ENCODE data around the gene FOXO4. TPM values are rescaled to one million over a fixed set of nuclear protein-coding genes. Genes with fewer than 3 reads are reported as not detected.

The FOXO4 gene
- total RNA-seq, 2 donors from 2014 or later, result 10.9 to 16.5 TPM

DNA sequence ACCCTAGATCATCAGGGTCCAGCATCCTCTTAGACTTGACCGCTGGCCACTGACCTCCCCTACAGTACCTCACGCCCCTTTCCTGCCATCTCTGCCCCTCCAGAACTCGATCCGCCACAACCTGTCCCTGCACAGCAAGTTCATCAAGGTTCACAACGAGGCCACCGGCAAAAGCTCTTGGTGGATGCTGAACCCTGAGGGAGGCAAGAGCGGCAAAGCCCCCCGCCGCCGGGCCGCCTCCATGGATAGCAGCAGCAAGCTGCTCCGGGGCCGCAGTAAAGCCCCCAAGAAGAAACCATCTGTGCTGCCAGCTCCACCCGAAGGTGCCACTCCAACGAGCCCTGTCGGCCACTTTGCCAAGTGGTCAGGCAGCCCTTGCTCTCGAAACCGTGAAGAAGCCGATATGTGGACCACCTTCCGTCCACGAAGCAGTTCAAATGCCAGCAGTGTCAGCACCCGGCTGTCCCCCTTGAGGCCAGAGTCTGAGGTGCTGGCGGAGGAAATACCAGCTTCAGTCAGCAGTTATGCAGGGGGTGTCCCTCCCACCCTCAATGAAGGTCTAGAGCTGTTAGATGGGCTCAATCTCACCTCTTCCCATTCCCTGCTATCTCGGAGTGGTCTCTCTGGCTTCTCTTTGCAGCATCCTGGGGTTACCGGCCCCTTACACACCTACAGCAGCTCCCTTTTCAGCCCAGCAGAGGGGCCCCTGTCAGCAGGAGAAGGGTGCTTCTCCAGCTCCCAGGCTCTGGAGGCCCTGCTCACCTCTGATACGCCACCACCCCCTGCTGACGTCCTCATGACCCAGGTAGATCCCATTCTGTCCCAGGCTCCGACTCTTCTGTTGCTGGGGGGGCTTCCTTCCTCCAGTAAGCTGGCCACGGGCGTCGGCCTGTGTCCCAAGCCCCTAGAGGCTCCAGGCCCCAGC lies 5.2 kb downstream of the FOXO4 start:
- Histone ChIP-seq H3K36me3 (replicated peaks in 1 of 2; ENCODE audit: insufficient read depth in 1 of 2, low read depth in 2 of 2) (no peaks in the 10 kb centered on the region), H3K27me3 (no peaks in the 10 kb centered on the region), H3K9me3 (no peaks in the 10 kb centered on the region), H3K27ac (no peak overlapping the region), H3K4me1 (peaks cover 19% of the 10 kb centered on the region), H3K4me3 (no peak overlapping the region)
- WGBS, 2 donors, result 83 to 89% methylated on average over 11 to 27 of the region's 31 CpGs
- intact Hi-C loops (cut with DNase I), result no loop called here
- no peak for ATAC-seq
- no peak for DNase-seq
- TF ChIP-seq POLR2A (IDR thresholded peaks at IDR 0.05) (no peak), CTCF (IDR thresholded peaks at IDR 0.05) (no peak)

GRCh38 chrX:71102292-71102691 lies 6.6 kb downstream of the FOXO4 start:
- Histone ChIP-seq H3K9me3 (no peaks in the 10 kb centered on the region), H3K36me3 (replicated peaks in 1 of 2; ENCODE audit: insufficient read depth in 1 of 2, low read depth in 2 of 2) (no peaks in the 10 kb centered on the region), H3K27ac (no peak overlapping the region), H3K27me3 (no peaks in the 10 kb centered on the region), H3K4me1 (peaks cover 14% of the 10 kb centered on the region), H3K4me3 (no peak overlapping the region)
- no peak for TF ChIP-seq POLR2A (IDR thresholded peaks at IDR 0.05)
- no peak for TF ChIP-seq CTCF (IDR thresholded peaks at IDR 0.05)
- ATAC-seq, result no peak
- intact Hi-C loops (cut with DNase I), result no loop called here
- 60 to 67% methylated on average over 2 to 3 of the region's 3 CpGs for WGBS, 2 donors
- DNase-seq, result no peak

DNA sequence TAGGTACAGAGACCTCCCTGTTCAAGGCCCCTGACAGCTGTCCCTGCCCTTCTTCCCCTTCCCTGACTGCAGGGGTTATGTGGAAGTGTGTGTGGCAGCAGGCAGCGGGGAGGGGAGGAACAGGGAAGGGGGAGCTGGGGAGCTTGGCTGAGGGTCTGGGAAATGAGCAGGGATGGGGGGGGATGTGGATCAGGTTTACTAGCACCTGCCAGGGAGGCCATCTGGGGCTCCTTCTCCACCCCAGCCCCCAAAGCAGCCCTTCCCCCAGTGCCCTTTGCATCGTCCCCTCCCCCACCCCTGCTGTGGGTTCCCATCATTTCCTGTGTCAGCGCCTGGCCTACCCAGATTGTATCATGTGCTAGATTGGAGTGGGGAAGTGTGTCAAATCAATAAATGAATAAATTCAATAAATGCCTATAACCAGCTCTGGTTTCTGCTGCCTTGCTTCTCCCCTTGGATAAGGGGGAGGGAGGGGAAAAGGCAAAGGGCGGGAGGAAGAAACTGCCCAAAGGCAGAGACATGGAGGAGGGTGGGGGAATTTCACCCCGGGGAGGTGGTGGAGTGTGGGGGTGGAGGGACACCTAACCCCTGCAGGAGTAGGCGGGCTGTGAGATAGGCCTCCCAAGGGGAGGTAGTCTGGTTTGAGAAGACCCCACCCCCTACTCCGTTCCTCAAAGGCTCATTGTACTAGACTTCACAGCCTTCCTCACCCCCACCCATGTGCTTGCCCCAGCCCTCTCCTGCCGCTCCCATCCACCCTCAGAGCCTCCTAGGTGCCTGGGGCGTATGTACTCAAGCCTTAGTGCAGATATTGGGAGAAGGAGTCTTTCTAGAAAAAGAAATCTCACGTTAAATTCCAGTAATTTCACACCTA lies 7.7 kb downstream of the FOXO4 start:
- DNase-seq (peak in 1 of 4 donors; percentile 14), ATAC-seq (no peak)
- Histone ChIP-seq H3K4me3 (no peak overlapping the region), H3K4me1 (peaks cover 6% of the 10 kb centered on the region), H3K9me3 (no peaks in the 10 kb centered on the region), H3K27ac (peak overlapping the region in 2 of 4 donors; percentile 3 to 21), H3K27me3 (no peaks in the 10 kb centered on the region), H3K36me3 (replicated peaks in 1 of 2; ENCODE audit: insufficient read depth in 1 of 2, low read depth in 2 of 2) (no peaks in the 10 kb centered on the region)
- TF ChIP-seq POLR2A (IDR thresholded peaks at IDR 0.05) (no peak), CTCF (IDR thresholded peaks at IDR 0.05) (no peak)
- WGBS, 2 donors, result 21 to 42% methylated on average over 6 to 8 of the region's 10 CpGs
- intact Hi-C loops (cut with DNase I), result no loop called here

- Histone ChIP-seq H3K27ac (no peak overlapping the region), H3K9me3 (no peaks in the 10 kb centered on the region), H3K4me3 (no peak overlapping the region), H3K27me3 (no peaks in the 10 kb centered on the region), H3K4me1 (no peaks in the 10 kb centered on the region), H3K36me3 (replicated peaks in 1 of 2; ENCODE audit: insufficient read depth in 1 of 2, low read depth in 2 of 2) (no peaks in the 10 kb centered on the region)
- 75 to 86% methylated on average over 3 of the region's 3 CpGs for WGBS, 2 donors
- TF ChIP-seq POLR2A (IDR thresholded peaks at IDR 0.05), result no peak
- no peak for TF ChIP-seq CTCF (IDR thresholded peaks at IDR 0.05)
- intact Hi-C loops (cut with DNase I), result no loop called here
- ATAC-seq, result no peak
- no peak for DNase-seq
These were observed 10.0 kb downstream of the FOXO4 start for GRCh38 chrX:71105628-71106027.
